Panc1 (cell line): ENCODE measurements around the gene CYGB. TPM values are rescaled to one million over a fixed set of nuclear protein-coding genes. Genes with fewer than 3 reads are reported as not detected.
A peak's percentile ranks its signal among the peaks of the same experiment; 100 is the strongest.

Source experiments
- ATAC-seq: fragments of 200-7000 bp; cut with Tn5 transposase; 2 replicates; pipeline ENCODE4 v1.9.1; 2020; ENCODE audit warnings: mild to moderate bottlenecking, moderate library complexity
- BruUV-seq: library from RNA; stranded (reverse); fragments of 400-500 nt; replicated peaks from 2 replicates; lab custom pipeline; 2021; lab: Mats Ljungman, UMichigan
- CTCF ChIA-PET: fragments of 300-600 bp; sonication (Branson Sonifier 250); formaldehyde crosslinking; loops from one replicate; lab custom pipeline; 2022; ENCODE audit warnings: antibody characterized with exemption; lab: Charles Lee
- POLR2A ChIA-PET: fragments of 300-600 bp; sonication (Branson Sonifier 250); formaldehyde crosslinking; loops from one replicate; lab custom pipeline; 2022; ENCODE audit warnings: antibody characterized with exemption; lab: Charles Lee
- DNase-seq: peaks from one replicate; pipeline ENCODE4 v3.0.0-alpha.2; 2010; ENCODE audit warnings: low read depth, low spot score
- H3K27ac ChIP-seq: 2 replicates; pipeline ENCODE4 v1.5.1; 2011; ENCODE audit warnings: mild to moderate bottlenecking, low read length, inconsistent platforms
- H3K27me3 ChIP-seq: fragments of 200-500 bp; sonication (Bioruptor generic); 2 replicates; pipeline ENCODE4 v1.6.0; 2014; ENCODE audit warnings: low read length, inconsistent platforms; ENCODE audit not compliant: control insufficient read depth, insufficient read depth
- H3K36me3 ChIP-seq: fragments of 200-500 bp; sonication (Bioruptor generic); 2 replicates; pipeline ENCODE4 v1.5.1; 2014; ENCODE audit warnings: inconsistent platforms, mild to moderate bottlenecking, low read length, moderate library complexity; ENCODE audit not compliant: control insufficient read depth, insufficient read depth
- H3K4me1 ChIP-seq: 2 replicates; pipeline ENCODE4 v1.5.1; 2011; ENCODE audit warnings: inconsistent platforms, mild to moderate bottlenecking, low read length, moderate library complexity; ENCODE audit not compliant: control insufficient read depth, insufficient read depth
- H3K4me3 ChIP-seq, 2 experiments: 2 replicates each; pipeline ENCODE4 v1.5.1; 2011 to 2012; ENCODE audit warnings: low read depth in 2 of 2, low read length in 2 of 2, mild to moderate bottlenecking in 2 of 2, inconsistent platforms in 1 of 2, moderate library complexity in 1 of 2
- H3K9me3 ChIP-seq: fragments of 200-500 bp; sonication (Bioruptor generic); 2 replicates; pipeline ENCODE4 v1.5.1; 2014; ENCODE audit warnings: low read depth, mild to moderate bottlenecking, inconsistent platforms, low read length, moderate library complexity; ENCODE audit not compliant: control insufficient read depth, insufficient read depth
- CTCF ChIP-seq: fragments of 450-650 bp; IDR thresholded peaks from 2 replicates; pipeline ENCODE4 v1.5.1; 2017; ENCODE audit warnings: mild to moderate bottlenecking
- POLR2AphosphoS5 ChIP-seq: IDR thresholded peaks from 2 replicates; pipeline ENCODE4 v1.6.1; 2012; ENCODE audit warnings: mild to moderate bottlenecking, low read depth, low read length, moderate library complexity
- REST ChIP-seq, 2 experiments: IDR thresholded peaks; 2 replicates each; pipeline ENCODE4 v1.6.1; 2011 to 2012; ENCODE audit warnings: low read depth in 2 of 2, control low read depth in 1 of 2, low read length in 1 of 2, mild to moderate bottlenecking in 1 of 2, moderate library complexity in 1 of 2; ENCODE audit not compliant: insufficient read depth in 1 of 2
- SIN3A ChIP-seq: IDR thresholded peaks from 2 replicates; pipeline ENCODE4 v1.6.1; 2012; ENCODE audit warnings: low read depth, mild to moderate bottlenecking, low read length, moderate library complexity, borderline replicate concordance; ENCODE audit not compliant: insufficient read depth
- TCF7L2 ChIP-seq: IDR thresholded peaks from 2 replicates; pipeline ENCODE4 v1.6.1; 2011; ENCODE audit warnings: mild to moderate bottlenecking, low read depth, low read length, inconsistent platforms
- in situ Hi-C: cut with HindIII; loops from 2 replicates; pipeline ENCODE4 v1.10.0; 2016; ENCODE audit warnings: low sequenced_read_pairs, low pct_unique_long_range_greater_than_20kb
- intact Hi-C: fragments of 100-400 bp; cut with micrococcal nuclease; formaldehyde crosslinking; loops from one replicate; pipeline ENCODE4 v1.10.0; 2022; ENCODE audit not compliant: unreplicated experiment
- total RNA-seq: library from RNA; stranded (reverse); gene quantifications from one replicate; pipeline ENCODE4 v1.2.1, GENCODE V29; 2021; ENCODE audit not compliant: unreplicated experiment

Gene CYGB
- total RNA-seq, 1 experiment from 2014 or later = 6.0 TPM

GRCh38 chr17:76546556-76547182, 9.2 kb upstream of the CYGB start:
- intact Hi-C loops = loop anchor here (1.0 kb wide), 1 partner anchor 23 kb away; no protein-coding TSS in a partner anchor
- POLR2A ChIA-PET = interaction anchor here (0.6 kb wide), 1 partner anchor 181 kb away, joined by 4 read pairs; no protein-coding TSS in a partner anchor
- H3K4me3 ChIP-seq = no peak overlapping the region
- no peak for TF ChIP-seq REST (IDR thresholded peaks at IDR 0.05; ENCODE audit: insufficient read depth in 1 of 2, low read depth in 2 of 2, low read length in 1 of 2)
- TF ChIP-seq SIN3A = no peak
- TF ChIP-seq CTCF = no peak
- no peak for TF ChIP-seq TCF7L2
- no peak for TF ChIP-seq POLR2AphosphoS5
- H3K4me1 ChIP-seq = peaks cover 30% of the 10 kb centered on the region
- DNase-seq (no peak), ATAC-seq (peak; percentile 68)
- no TSS peak for BruUV-seq
- no peaks in the 10 kb centered on the region for H3K36me3 ChIP-seq
- H3K27me3 ChIP-seq = no peaks in the 10 kb centered on the region
- no peaks in the 10 kb centered on the region for H3K9me3 ChIP-seq
- CTCF ChIA-PET = interaction anchor here (0.6 to 2.2 kb wide), 5 partner anchors 11 to 199 kb away, joined by 3 to 11 read pairs (median 6); no protein-coding TSS in a partner anchor
- in situ Hi-C loops = no loop called here
- H3K27ac ChIP-seq = peak overlapping the region; percentile 36; the same call in 1 of the 2 replicates

- in situ Hi-C loops = no loop called here
- Histone ChIP-seq H3K27ac (no peak overlapping the region), H3K36me3 (no peaks in the 10 kb centered on the region), H3K4me3 (no peak overlapping the region), H3K27me3 (no peaks in the 10 kb centered on the region), H3K9me3 (no peaks in the 10 kb centered on the region), H3K4me1 (peaks cover 24% of the 10 kb centered on the region)
- intact Hi-C loops = no loop called here
- DNase-seq (no peak), ATAC-seq (peak; percentile 2; the same call in 1 of the 2 replicates)
- TF ChIP-seq SIN3A (no peak), POLR2AphosphoS5 (no peak), TCF7L2 (no peak), REST (IDR thresholded peaks at IDR 0.05; ENCODE audit: insufficient read depth in 1 of 2, low read depth in 2 of 2, low read length in 1 of 2) (no peak), CTCF (no peak)
- ChIA-PET POLR2A (interaction anchor here (0.5 kb wide), 1 partner anchor 14 kb away, joined by 4 read pairs; no protein-coding TSS in a partner anchor), CTCF (interaction anchor here (0.6 to 2.2 kb wide), 6 partner anchors 10 to 550 kb away, joined by 3 to 11 read pairs (median 6); no protein-coding TSS in a partner anchor)
- BruUV-seq = no TSS peak
These were observed 8.5 kb upstream of the CYGB start for GRCh38 chr17:76545918-76546555.
